GM23338 (cell line): Measurements from ENCODE around the gene ALDH16A1. TPM values are rescaled to one million over a fixed set of nuclear protein-coding genes. Genes with fewer than 3 reads are reported as not detected.
A peak's percentile ranks its signal among the peaks of the same experiment; 100 is the strongest.

ENCODE experiments used
- ATAC-seq: fragments of 200-7000 bp; cut with Tn5 transposase; 3 replicates; pipeline ENCODE4 v1.9.1; 2020
- DNase-seq: peaks from one replicate; pipeline ENCODE4 v3.0.0-alpha.2; 2015; ENCODE audit warnings: low spot score
- H2AFZ ChIP-seq: fragments of 200-600 bp; sonication (generic); 2 replicates; pipeline ENCODE4 v1.8.0; 2016; ENCODE audit warnings: antibody characterized with exemption, mild to moderate bottlenecking, moderate library complexity
- H3F3A ChIP-seq: fragments of 200-600 bp; sonication (generic); replicated peaks from 2 replicates; pipeline ENCODE4 v1.8.0; 2017; ENCODE audit warnings: antibody characterized with exemption, mixed run types, low read depth
- H3K27ac ChIP-seq: fragments of 200-600 bp; sonication (generic); 2 replicates; pipeline ENCODE4 v1.6.1; 2016; ENCODE audit warnings: low read depth
- H3K27me3 ChIP-seq: fragments of 200-600 bp; sonication (generic); 2 replicates; pipeline ENCODE4 v1.8.0; 2016; ENCODE audit warnings: mild to moderate bottlenecking, mixed run types, moderate library complexity; ENCODE audit not compliant: insufficient read depth
- H3K36me3 ChIP-seq: fragments of 200-600 bp; sonication (generic); 2 replicates; pipeline ENCODE4 v1.8.0; 2016; ENCODE audit warnings: mild to moderate bottlenecking; ENCODE audit not compliant: insufficient read depth
- H3K4me1 ChIP-seq: fragments of 200-600 bp; sonication (generic); 2 replicates; pipeline ENCODE4 v1.8.0; 2016; ENCODE audit warnings: mild to moderate bottlenecking, moderate library complexity; ENCODE audit not compliant: insufficient read depth
- H3K4me2 ChIP-seq: fragments of 200-600 bp; sonication (generic); 2 replicates; pipeline ENCODE4 v1.7.1; 2017; ENCODE audit warnings: mixed run types
- H3K4me3 ChIP-seq: fragments of 200-600 bp; sonication (generic); 2 replicates; pipeline ENCODE4 v1.6.1; 2016; ENCODE audit warnings: mixed run types
- H3K79me2 ChIP-seq: fragments of 200-600 bp; sonication (generic); replicated peaks from 2 replicates; pipeline ENCODE4 v1.8.0; 2017; ENCODE audit warnings: mild to moderate bottlenecking; ENCODE audit not compliant: insufficient read depth
- H3K9me2 ChIP-seq: fragments of 200-600 bp; sonication (generic); 2 replicates; pipeline ENCODE4 v1.8.0; 2017; ENCODE audit not compliant: insufficient read depth
- H4K20me1 ChIP-seq: fragments of 200-600 bp; sonication (generic); replicated peaks from 2 replicates; pipeline ENCODE4 v1.8.0; 2017; ENCODE audit warnings: mild to moderate bottlenecking; ENCODE audit not compliant: insufficient read depth
- H3K27ac Mint-ChIP-seq: 2 replicates; pipeline ENCODE4 v1.8.0; 2020; ENCODE audit warnings: inconsistent platforms, mild to moderate bottlenecking, moderate library complexity, mixed read lengths
- H3K27me3 Mint-ChIP-seq: 3 replicates; pipeline ENCODE4 v1.8.0; 2022; ENCODE audit warnings: low read depth, mild to moderate bottlenecking, moderate library complexity, mixed read lengths, inconsistent platforms; ENCODE audit not compliant: insufficient read depth, poor library complexity
- H3K36me3 Mint-ChIP-seq: 3 replicates; pipeline ENCODE4 v1.8.0; 2021; ENCODE audit warnings: low read depth, mild to moderate bottlenecking, inconsistent platforms, moderate library complexity, mixed read lengths
- H3K4me1 Mint-ChIP-seq: 3 replicates; pipeline ENCODE4 v1.8.0; 2020; ENCODE audit warnings: mild to moderate bottlenecking, inconsistent platforms, mixed read lengths
- H3K4me3 Mint-ChIP-seq: 3 replicates; pipeline ENCODE4 v1.8.0; 2021; ENCODE audit warnings: moderate library complexity, mild to moderate bottlenecking, inconsistent platforms, mixed read lengths
- H3K9me3 Mint-ChIP-seq: 3 replicates; pipeline ENCODE4 v1.8.0; 2020; ENCODE audit warnings: moderate library complexity, mild to moderate bottlenecking, inconsistent platforms, mixed read lengths
- CREB1 ChIP-seq: fragments of 250-450 bp; sonication (Bioruptor Pico); IDR thresholded peaks from 2 replicates; pipeline ENCODE4 v1.5.0; 2020; ENCODE audit warnings: low read depth, mild to moderate bottlenecking, moderate library complexity
- EZH2 ChIP-seq: fragments of 200-600 bp; sonication (generic); IDR thresholded peaks from one replicate; pipeline ENCODE4 v1.8.0; 2017; ENCODE audit warnings: antibody characterized with exemption, mild to moderate bottlenecking, low read depth; ENCODE audit not compliant: unreplicated experiment
- EZH2phosphoT487 ChIP-seq: fragments of 200-600 bp; sonication (generic); IDR thresholded peaks from one replicate; pipeline ENCODE4 v1.8.1; 2018; ENCODE audit warnings: antibody characterized with exemption; ENCODE audit not compliant: unreplicated experiment
- JUNB ChIP-seq: IDR thresholded peaks from one replicate; pipeline ENCODE4 v1.6.1; 2016; ENCODE audit warnings: antibody characterized with exemption; ENCODE audit not compliant: unreplicated experiment
- NANOG ChIP-seq: IDR thresholded peaks from 2 replicates; pipeline ENCODE4 v1.6.1; 2016; ENCODE audit warnings: antibody characterized with exemption, borderline replicate concordance
- POLR2AphosphoS5 ChIP-seq: IDR thresholded peaks from 2 replicates; pipeline ENCODE4 v1.6.1; 2016; ENCODE audit warnings: antibody characterized with exemption, low read depth
- REST ChIP-seq: IDR thresholded peaks from one replicate; pipeline ENCODE4 v1.6.1; 2018; ENCODE audit warnings: antibody characterized with exemption; ENCODE audit not compliant: unreplicated experiment
- STAT1 ChIP-seq: IDR thresholded peaks from one replicate; pipeline ENCODE4 v1.6.1; 2016; ENCODE audit warnings: antibody characterized with exemption; ENCODE audit not compliant: unreplicated experiment
- ZNF114 ChIP-seq: fragments of 250-450 bp; sonication (Bioruptor Pico); IDR thresholded peaks from 2 replicates; pipeline ENCODE4 v1.5.0; 2020; ENCODE audit warnings: mild to moderate bottlenecking, moderate library complexity
- ZNF331 ChIP-seq: fragments of 250-450 bp; sonication (Bioruptor Pico); IDR thresholded peaks from 2 replicates; pipeline ENCODE4 v1.5.0; 2020; ENCODE audit warnings: low read depth, mild to moderate bottlenecking, moderate library complexity
- polyA plus RNA-seq: library from polyadenylated mRNA; unstranded; fragments of >200 nt; fragmentation: Nextera tagmentation; extraction: Ambion mirVana; gene quantifications from 2 replicates; pipeline ENCODE4 v1.2.1, GENCODE V29; 2016
- total RNA-seq: library from RNA; depleted of rRNA; stranded (reverse); fragments of >200 nt; shearing (Covaris generic); gene quantifications from 2 replicates; pipeline ENCODE4 v1.2.3, GENCODE V29; 2014
- TF ChIP-seq, protein P1 (sequence below): IDR thresholded peaks from 2 replicates; pipeline ENCODE4 v1.6.1; 2016; ENCODE audit warnings: antibody characterized with exemption
- TF ChIP-seq, protein P2 (sequence below), 2 experiments: fragments of 200-600 bp in 1 of 2; sonication (generic) in 1 of 2; conservative IDR thresholded peaks; 2 replicates each; pipeline versions ENCODE4 v1.5.1 to v1.6.1; 2016 to 2017; ENCODE audit warnings: antibody characterized with exemption in 2 of 2, low read depth in 2 of 2, mild to moderate bottlenecking in 2 of 2, moderate library complexity in 1 of 2

Gene ALDH16A1
- total and polyA plus RNA-seq, 2 experiments from 2014 or later: 16.8 to 57.3 TPM

- H3K79me2 ChIP-seq: peaks cover 42% of the 10 kb centered on the region
- Mint-ChIP-seq H3K4me1 (peaks cover 22% of the 10 kb centered on the region), H3K27me3 (peaks cover 76% of the 10 kb centered on the region), H3K9me3 (peaks cover 21% of the 10 kb centered on the region), H3K27ac (peak overlapping the region; percentile 87), H3K4me3 (peak overlapping the region; percentile 33; the same call in 2 of the 3 replicates), H3K36me3 (peaks cover 75% of the 10 kb centered on the region)
- peaks cover 25% of the 10 kb centered on the region for H3K4me1 ChIP-seq
- H3F3A ChIP-seq: peaks cover 82% of the 10 kb centered on the region
- H3K36me3 ChIP-seq: peaks cover 47% of the 10 kb centered on the region
- H3K4me3 ChIP-seq: no peak overlapping the region
- ATAC-seq (peak; percentile 2; the same call in 1 of the 3 replicates), DNase-seq (peak; percentile 40)
- H3K9me2 ChIP-seq: no peaks in the 10 kb centered on the region
- no peak for TF ChIP-seq EZH2
- TF ChIP-seq NANOG: no peak
- TF ChIP-seq REST: no peak
- no peak for TF ChIP-seq STAT1
- peak; percentile 91 for TF ChIP-seq POLR2AphosphoS5
- H3K27me3 ChIP-seq: no peaks in the 10 kb centered on the region
- no peak overlapping the region for H2AFZ ChIP-seq
- peak overlapping the region; percentile 100 for H3K27ac ChIP-seq
- H4K20me1 ChIP-seq: peaks cover 28% of the 10 kb centered on the region
- no peak overlapping the region for H3K4me2 ChIP-seq
Measured at GRCh38 chr19:49492573-49493405, 39.8 kb downstream of the ALDH16A1 start.

DNA sequence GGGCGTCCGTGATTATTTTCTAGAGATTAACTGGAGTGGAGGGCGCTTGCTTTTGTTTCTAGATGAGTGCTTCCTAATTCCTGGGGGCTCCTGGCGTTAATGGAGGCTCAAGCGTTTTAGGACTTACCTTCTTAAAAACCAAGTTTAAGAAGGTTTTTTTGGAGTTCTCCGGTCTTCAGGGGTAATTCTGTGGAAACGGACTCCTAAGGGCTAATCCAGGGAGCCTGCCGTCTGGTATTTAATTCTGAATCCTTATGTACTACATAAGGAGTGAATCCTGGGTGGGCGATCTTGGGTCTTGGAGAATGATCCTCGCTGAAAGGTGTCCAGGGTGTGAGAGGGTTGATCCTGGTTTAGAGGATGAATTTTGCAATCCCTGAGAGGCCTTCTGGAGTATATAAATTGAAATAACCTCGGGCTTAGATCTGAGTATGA, 43.6 kb downstream of the ALDH16A1 start:
- Histone ChIP-seq H3K36me3 (peaks cover 28% of the 10 kb centered on the region), H3K9me2 (no peaks in the 10 kb centered on the region), H4K20me1 (peaks cover 19% of the 10 kb centered on the region), H2AFZ (no peak overlapping the region), H3K27ac (peak overlapping the region; percentile 99), H3K4me3 (peak overlapping the region; percentile 100), H3F3A (peaks cover 72% of the 10 kb centered on the region), H3K79me2 (peaks cover 26% of the 10 kb centered on the region), H3K27me3 (no peaks in the 10 kb centered on the region), H3K4me1 (peaks cover 42% of the 10 kb centered on the region), H3K4me2 (peak overlapping the region; percentile 100)
- ATAC-seq: no peak
- Mint-ChIP-seq H3K4me3 (peak overlapping the region; percentile 94), H3K9me3 (peaks cover 11% of the 10 kb centered on the region; the same call in 1 of the 3 replicates), H3K27me3 (peaks cover 61% of the 10 kb centered on the region), H3K27ac (peak overlapping the region; percentile 98), H3K36me3 (peaks cover 64% of the 10 kb centered on the region), H3K4me1 (peaks cover 34% of the 10 kb centered on the region)
- DNase-seq: no peak
- TF ChIP-seq EZH2phosphoT487 (no peak), CREB1 (CRISPR knock-in tag) (no peak), ZNF114 (CRISPR knock-in tag) (no peak), ZNF331 (no peak), NANOG (no peak), EZH2 (no peak), POLR2AphosphoS5 (no peak), STAT1 (no peak), JUNB (no peak)
- TF ChIP-seq, protein P1, sequence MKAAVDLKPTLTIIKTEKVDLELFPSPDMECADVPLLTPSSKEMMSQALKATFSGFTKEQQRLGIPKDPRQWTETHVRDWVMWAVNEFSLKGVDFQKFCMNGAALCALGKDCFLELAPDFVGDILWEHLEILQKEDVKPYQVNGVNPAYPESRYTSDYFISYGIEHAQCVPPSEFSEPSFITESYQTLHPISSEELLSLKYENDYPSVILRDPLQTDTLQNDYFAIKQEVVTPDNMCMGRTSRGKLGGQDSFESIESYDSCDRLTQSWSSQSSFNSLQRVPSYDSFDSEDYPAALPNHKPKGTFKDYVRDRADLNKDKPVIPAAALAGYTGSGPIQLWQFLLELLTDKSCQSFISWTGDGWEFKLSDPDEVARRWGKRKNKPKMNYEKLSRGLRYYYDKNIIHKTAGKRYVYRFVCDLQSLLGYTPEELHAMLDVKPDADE: no peak
- TF ChIP-seq, protein P2, sequence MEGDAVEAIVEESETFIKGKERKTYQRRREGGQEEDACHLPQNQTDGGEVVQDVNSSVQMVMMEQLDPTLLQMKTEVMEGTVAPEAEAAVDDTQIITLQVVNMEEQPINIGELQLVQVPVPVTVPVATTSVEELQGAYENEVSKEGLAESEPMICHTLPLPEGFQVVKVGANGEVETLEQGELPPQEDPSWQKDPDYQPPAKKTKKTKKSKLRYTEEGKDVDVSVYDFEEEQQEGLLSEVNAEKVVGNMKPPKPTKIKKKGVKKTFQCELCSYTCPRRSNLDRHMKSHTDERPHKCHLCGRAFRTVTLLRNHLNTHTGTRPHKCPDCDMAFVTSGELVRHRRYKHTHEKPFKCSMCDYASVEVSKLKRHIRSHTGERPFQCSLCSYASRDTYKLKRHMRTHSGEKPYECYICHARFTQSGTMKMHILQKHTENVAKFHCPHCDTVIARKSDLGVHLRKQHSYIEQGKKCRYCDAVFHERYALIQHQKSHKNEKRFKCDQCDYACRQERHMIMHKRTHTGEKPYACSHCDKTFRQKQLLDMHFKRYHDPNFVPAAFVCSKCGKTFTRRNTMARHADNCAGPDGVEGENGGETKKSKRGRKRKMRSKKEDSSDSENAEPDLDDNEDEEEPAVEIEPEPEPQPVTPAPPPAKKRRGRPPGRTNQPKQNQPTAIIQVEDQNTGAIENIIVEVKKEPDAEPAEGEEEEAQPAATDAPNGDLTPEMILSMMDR (conservative IDR thresholded peaks at IDR 0.05; ENCODE audit: low read depth in 2 of 2): no peak
